ENCODE measurements around the gene CACHD1. TPM values are rescaled to one million over a fixed set of nuclear protein-coding genes. Genes with fewer than 3 reads are reported as not detected.
A peak's percentile ranks its signal among the peaks of the same experiment; 100 is the strongest.

The CACHD1 gene
- total and polyA plus RNA-seq, 8 donors, result 11.3 to 38.0 (median 32.7) TPM

DNA sequence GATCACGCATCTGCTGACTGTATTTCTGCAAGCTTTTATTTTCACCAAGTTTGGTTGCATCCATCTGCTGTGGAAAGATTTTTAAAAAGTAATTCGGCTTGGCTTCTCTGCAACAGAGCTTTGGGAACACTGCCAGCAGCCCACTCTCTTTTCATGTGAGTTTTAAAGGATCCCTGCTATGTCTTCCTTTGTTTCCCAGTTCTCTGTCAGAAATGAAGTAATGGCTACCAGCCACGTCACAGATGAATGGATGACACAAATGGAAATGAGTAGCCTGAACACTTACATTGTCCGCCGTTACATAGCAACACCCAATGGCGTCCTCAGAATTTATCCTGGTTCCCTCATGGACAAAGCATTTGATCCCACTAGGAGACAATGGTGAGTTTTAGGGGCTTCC lies 194.4 kb downstream of the CACHD1 start:
- Histone ChIP-seq H3K27me3 (no peaks in the 10 kb centered on the region), H3K9me3 (no peaks in the 10 kb centered on the region), H3K36me3 (no peaks in the 10 kb centered on the region), H3K4me1 (no peaks in the 10 kb centered on the region), H3K4me3 (no peak overlapping the region), H3K27ac (no peak overlapping the region)
- intact Hi-C loops (cut with DNase I), result no loop called here
- TF ChIP-seq, protein P1, sequence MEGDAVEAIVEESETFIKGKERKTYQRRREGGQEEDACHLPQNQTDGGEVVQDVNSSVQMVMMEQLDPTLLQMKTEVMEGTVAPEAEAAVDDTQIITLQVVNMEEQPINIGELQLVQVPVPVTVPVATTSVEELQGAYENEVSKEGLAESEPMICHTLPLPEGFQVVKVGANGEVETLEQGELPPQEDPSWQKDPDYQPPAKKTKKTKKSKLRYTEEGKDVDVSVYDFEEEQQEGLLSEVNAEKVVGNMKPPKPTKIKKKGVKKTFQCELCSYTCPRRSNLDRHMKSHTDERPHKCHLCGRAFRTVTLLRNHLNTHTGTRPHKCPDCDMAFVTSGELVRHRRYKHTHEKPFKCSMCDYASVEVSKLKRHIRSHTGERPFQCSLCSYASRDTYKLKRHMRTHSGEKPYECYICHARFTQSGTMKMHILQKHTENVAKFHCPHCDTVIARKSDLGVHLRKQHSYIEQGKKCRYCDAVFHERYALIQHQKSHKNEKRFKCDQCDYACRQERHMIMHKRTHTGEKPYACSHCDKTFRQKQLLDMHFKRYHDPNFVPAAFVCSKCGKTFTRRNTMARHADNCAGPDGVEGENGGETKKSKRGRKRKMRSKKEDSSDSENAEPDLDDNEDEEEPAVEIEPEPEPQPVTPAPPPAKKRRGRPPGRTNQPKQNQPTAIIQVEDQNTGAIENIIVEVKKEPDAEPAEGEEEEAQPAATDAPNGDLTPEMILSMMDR (IDR thresholded peaks at IDR 0.05), result no peak
- no peak for ATAC-seq
- peak in 1 of 4 donors; percentile 35 for DNase-seq

DNA sequence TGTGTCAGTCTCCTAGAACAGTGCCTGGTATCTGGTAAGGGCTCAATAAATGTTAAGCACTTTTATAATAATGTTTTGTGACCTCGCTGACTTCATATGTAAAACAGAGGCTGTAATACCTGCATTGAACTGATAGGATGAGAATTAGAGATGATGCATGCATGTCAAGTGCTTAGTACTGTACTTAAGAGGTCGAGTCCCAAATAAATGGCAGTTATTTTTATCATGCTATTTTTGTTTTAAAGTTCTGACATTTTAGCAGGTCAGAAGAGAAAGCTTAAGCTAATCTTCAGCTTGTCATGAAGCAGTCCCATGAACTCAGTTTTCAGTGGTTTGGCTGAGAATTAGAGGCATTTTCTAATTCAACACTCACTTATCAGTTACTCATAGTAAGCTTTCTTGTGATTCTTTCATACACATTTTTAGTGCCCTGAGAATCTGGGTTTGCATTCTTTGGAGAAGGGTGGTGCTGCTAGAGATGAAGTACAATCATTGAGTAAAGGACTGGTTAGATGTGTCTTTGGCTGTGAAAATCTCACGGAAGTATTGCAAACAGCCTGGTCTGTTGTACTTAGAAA lies 199.3 kb downstream of the CACHD1 start:
- no peaks in the 10 kb centered on the region for H3K27me3 ChIP-seq
- intact Hi-C loops (cut with DNase I), result no loop called here

DNA sequence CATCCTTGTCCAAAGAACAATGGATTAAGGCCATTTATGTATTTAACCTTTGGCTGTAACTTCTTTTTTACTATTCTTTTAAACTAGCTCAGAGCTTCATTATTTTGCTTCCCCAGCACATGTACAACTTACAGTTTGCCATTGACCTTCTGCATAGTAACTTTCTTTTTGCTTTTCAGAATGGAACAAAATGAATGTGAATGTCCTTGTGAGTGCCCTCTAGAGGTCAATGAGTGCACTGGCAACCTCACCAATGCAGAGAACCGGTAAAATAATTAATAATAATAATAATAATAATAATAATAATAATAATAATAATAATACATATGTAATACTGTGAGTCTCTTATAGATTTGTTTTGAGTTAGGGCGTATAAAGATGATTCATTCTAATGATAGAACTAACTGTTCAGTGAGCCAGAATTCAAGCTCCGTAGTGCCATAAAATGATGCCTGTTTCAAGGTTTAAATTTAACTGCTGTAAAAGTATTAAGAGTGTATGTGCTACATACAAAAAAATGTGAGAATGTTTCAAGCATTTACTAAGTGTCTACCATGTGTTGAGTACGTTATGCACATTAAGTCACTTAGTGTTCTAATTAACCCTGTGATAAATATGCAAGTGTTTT lies 205.9 kb downstream of the CACHD1 start:
- intact Hi-C loops (cut with DNase I), result loop anchor here in 1 of 2 donors (10.0 kb wide), 1 partner anchor 411 kb away; no protein-coding TSS in a partner anchor

More for the DNA sequence above, 199.3 kb downstream of the CACHD1 start:
- TF ChIP-seq, protein P1 (IDR thresholded peaks at IDR 0.05), result no peak
- no peaks in the 10 kb centered on the region for H3K9me3 ChIP-seq
- ATAC-seq, result no peak
- H3K4me3 ChIP-seq, result no peak overlapping the region
- no peaks in the 10 kb centered on the region for H3K4me1 ChIP-seq
- H3K27ac ChIP-seq, result no peak overlapping the region
- no peak for DNase-seq
- H3K36me3 ChIP-seq, result no peaks in the 10 kb centered on the region

DNA sequence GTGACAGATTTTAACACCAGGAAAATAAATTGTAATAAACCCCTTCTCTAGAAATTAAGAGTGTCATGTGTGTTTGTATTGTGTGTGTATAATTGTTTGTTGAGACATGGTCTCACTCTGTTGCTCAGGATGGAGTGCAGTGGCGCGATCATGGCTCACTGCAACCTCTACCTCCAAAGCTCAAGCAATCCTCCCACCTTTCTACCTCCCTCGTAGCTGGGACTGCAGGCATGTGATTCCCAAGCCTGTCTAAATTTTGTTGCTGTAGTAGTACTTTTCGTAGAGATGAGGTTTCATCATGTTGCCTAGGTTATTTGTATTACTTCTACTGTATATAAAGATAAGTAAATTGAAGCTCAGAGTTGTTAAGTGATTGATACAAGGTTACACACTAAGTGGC lies 206.5 kb downstream of the CACHD1 start:
- Histone ChIP-seq H3K4me3 (no peak overlapping the region), H3K27me3 (no peaks in the 10 kb centered on the region), H3K9me3 (no peaks in the 10 kb centered on the region), H3K36me3 (peaks cover 0 to 23% of the 10 kb centered on the region in 2 donors), H3K27ac (no peak overlapping the region), H3K4me1 (no peaks in the 10 kb centered on the region)
- intact Hi-C loops (cut with DNase I), result loop anchor here in 1 of 2 donors (10.0 kb wide), 1 partner anchor 412 kb away; no protein-coding TSS in a partner anchor
- no peak for DNase-seq
- TF ChIP-seq, protein P1 (IDR thresholded peaks at IDR 0.05), result no peak
- ATAC-seq, result no peak

More for the DNA sequence above, 205.9 kb downstream of the CACHD1 start:
- Histone ChIP-seq H3K9me3 (no peaks in the 10 kb centered on the region), H3K27ac (no peak overlapping the region), H3K27me3 (no peaks in the 10 kb centered on the region), H3K4me3 (no peak overlapping the region), H3K36me3 (peaks cover 0 to 23% of the 10 kb centered on the region in 2 donors), H3K4me1 (no peaks in the 10 kb centered on the region)
- TF ChIP-seq, protein P1 (IDR thresholded peaks at IDR 0.05), result peak; percentile 55 to 68
- ATAC-seq (peak; percentile 53), DNase-seq (no peak)

DNA sequence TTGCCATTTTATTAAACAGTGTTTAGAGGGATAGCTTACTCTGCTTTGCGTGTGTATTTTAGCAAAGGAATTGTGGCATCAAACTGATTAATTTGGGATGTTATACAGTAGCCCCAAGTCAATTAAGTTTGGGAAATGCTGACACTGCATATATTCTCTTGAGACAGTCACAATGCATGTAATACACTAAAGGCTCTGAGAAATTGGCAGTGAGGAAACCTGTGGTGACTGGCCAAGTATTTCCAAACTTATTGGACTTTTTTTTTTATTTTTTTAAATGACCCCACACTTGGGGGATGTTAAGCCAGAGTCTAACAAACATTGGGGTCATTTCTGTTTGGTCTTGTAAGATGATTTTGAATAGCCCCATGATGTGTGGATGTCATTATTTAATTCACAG lies 207.6 kb downstream of the CACHD1 start:
- no peaks in the 10 kb centered on the region for H3K4me1 ChIP-seq
- ATAC-seq, result no peak
- no peak overlapping the region for H3K4me3 ChIP-seq
- no peaks in the 10 kb centered on the region for H3K27me3 ChIP-seq
- H3K9me3 ChIP-seq, result no peaks in the 10 kb centered on the region
- TF ChIP-seq, protein P1 (IDR thresholded peaks at IDR 0.05), result no peak
- peaks cover 0 to 31% of the 10 kb centered on the region in 2 donors for H3K36me3 ChIP-seq
- H3K27ac ChIP-seq, result no peak overlapping the region
- DNase-seq, result peak in 2 of 4 donors; percentile 54 to 75
- intact Hi-C loops (cut with DNase I), result loop anchor here in 1 of 2 donors (10.0 kb wide), 1 partner anchor 413 kb away; no protein-coding TSS in a partner anchor
